Ectodermal cell (in vitro differentiated cells): Measurements from ENCODE around the gene PBX2.
"Not testable (repeated sequence)": the region's sequence is repeated elsewhere in the genome, so short reads cannot be mapped to it uniquely, and the experiment has no call there.

ENCODE experiments used
- H3K27ac ChIP-seq: 2 replicates; pipeline ENCODE4 v1.7.0; 2013; ENCODE audit warnings: mild to moderate bottlenecking, low read depth, low read length; ENCODE audit not compliant: insufficient read depth, poor library complexity, severe bottlenecking
- H3K27me3 ChIP-seq: 2 replicates; pipeline ENCODE4 v1.7.0; 2013; ENCODE audit warnings: mild to moderate bottlenecking, low read length; ENCODE audit not compliant: insufficient read depth, control insufficient read depth, poor library complexity, severe bottlenecking
- H3K36me3 ChIP-seq: one replicate; pipeline ENCODE4 v1.7.0; 2013; ENCODE audit warnings: low read length; ENCODE audit not compliant: control insufficient read depth, insufficient read depth
- H3K4me1 ChIP-seq: one replicate; pipeline ENCODE4 v1.7.0; 2013; ENCODE audit warnings: low read length; ENCODE audit not compliant: control insufficient read depth, insufficient read depth
- H3K4me3 ChIP-seq: 2 replicates; pipeline ENCODE4 v1.7.0; 2013; ENCODE audit warnings: low read depth, low read length, control low read depth; ENCODE audit not compliant: insufficient read depth
- H3K9me3 ChIP-seq: 2 replicates; pipeline ENCODE4 v1.7.0; 2013; ENCODE audit warnings: mild to moderate bottlenecking, low read length, moderate library complexity; ENCODE audit not compliant: control insufficient read depth
- WGBS, 2 experiments: methylation state at CpG; one replicate each; pipeline ENCODE4 v1.1.7; 2013; ENCODE audit warnings: missing lambda C conversion rate in 2 of 2; 5-methylcytosine and 5-hydroxymethylcytosine counted together

Gene PBX2

DNA sequence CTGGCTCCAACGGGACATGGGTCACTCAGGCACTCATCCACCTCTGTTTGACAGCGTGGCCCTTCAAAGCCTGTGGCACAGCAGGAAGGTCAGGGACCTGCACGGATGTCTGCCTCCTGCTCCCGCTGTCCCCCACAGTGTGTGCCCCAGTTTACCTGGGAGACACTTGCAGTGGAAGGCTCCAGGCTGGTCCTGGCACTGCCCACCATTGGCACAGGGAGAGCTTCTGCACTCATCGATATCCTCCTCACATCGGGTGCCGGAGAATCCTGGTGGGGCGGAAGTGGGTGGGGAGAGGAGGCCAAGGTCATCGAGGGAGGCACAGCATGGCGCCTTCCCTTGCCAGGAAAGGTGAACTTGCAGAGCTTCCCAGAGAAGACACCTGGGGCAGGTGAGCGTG lies 27.0 kb upstream of the PBX2 start:
- no peaks in the 10 kb centered on the region for H3K27me3 ChIP-seq
- no peaks in the 10 kb centered on the region for H3K4me1 ChIP-seq
- no peaks in the 10 kb centered on the region for H3K36me3 ChIP-seq
- no peak overlapping the region for H3K4me3 ChIP-seq
- H3K9me3 ChIP-seq: no peaks in the 10 kb centered on the region
- H3K27ac ChIP-seq: no peak overlapping the region
- 93 to 94% methylated on average over 11 of the region's 11 CpGs for WGBS, 2 experiments

DNA sequence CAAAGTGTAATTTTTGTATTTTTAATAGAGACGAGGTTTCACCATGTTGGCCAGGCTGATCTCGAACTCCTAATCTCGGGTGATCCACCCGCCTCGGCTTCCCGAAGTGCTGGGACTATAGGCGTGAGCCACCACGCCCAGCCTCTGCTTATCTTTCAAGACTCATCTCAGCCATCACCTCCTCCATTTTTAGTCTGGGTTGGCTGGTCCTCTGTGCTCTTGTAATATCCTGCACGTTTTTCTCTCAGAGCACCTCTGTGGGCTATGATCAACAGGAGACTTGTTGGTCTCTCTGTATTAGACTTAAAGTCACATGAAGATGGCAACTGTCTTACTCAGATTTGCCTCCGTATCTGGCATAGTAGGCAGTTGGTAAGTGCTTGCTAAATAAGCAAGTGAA lies 26.3 kb upstream of the PBX2 start:
- Histone ChIP-seq H3K4me1 (no peaks in the 10 kb centered on the region), H3K36me3 (no peaks in the 10 kb centered on the region), H3K27ac (no peak overlapping the region), H3K9me3 (no peaks in the 10 kb centered on the region), H3K4me3 (no peak overlapping the region), H3K27me3 (no peaks in the 10 kb centered on the region)
- 87 to 91% methylated on average over 10 of the region's 10 CpGs for WGBS, 2 experiments

- Histone ChIP-seq H3K4me3 (no peak overlapping the region), H3K9me3 (no peaks in the 10 kb centered on the region), H3K27me3 (no peaks in the 10 kb centered on the region), H3K4me1 (no peaks in the 10 kb centered on the region), H3K36me3 (no peaks in the 10 kb centered on the region), H3K27ac (no peak overlapping the region)
- WGBS, 2 experiments: 84 to 93% methylated on average over 4 of the region's 4 CpGs
Observed at GRCh38 chr6:32215617-32216016, 25.6 kb upstream of the PBX2 start.

GRCh38 chr6:32214126-32214525 lies 24.1 kb upstream of the PBX2 start:
- WGBS, 2 experiments: 80 to 82% methylated on average over 2 to 3 of the region's 3 CpGs
- H3K4me3 ChIP-seq: no peak overlapping the region
- H3K27ac ChIP-seq: no peak overlapping the region
- no peaks in the 10 kb centered on the region for H3K4me1 ChIP-seq
- no peaks in the 10 kb centered on the region for H3K9me3 ChIP-seq
- no peaks in the 10 kb centered on the region for H3K36me3 ChIP-seq
- H3K27me3 ChIP-seq: no peaks in the 10 kb centered on the region

GRCh38 chr6:32213649-32214048 lies 23.6 kb upstream of the PBX2 start:
- Histone ChIP-seq H3K4me1 (no peaks in the 10 kb centered on the region), H3K36me3 (no peaks in the 10 kb centered on the region), H3K27ac (no peak overlapping the region), H3K9me3 (no peaks in the 10 kb centered on the region), H3K27me3 (no peaks in the 10 kb centered on the region), H3K4me3 (no peak overlapping the region)
- 89 to 92% methylated on average over 6 of the region's 6 CpGs for WGBS, 2 experiments

DNA sequence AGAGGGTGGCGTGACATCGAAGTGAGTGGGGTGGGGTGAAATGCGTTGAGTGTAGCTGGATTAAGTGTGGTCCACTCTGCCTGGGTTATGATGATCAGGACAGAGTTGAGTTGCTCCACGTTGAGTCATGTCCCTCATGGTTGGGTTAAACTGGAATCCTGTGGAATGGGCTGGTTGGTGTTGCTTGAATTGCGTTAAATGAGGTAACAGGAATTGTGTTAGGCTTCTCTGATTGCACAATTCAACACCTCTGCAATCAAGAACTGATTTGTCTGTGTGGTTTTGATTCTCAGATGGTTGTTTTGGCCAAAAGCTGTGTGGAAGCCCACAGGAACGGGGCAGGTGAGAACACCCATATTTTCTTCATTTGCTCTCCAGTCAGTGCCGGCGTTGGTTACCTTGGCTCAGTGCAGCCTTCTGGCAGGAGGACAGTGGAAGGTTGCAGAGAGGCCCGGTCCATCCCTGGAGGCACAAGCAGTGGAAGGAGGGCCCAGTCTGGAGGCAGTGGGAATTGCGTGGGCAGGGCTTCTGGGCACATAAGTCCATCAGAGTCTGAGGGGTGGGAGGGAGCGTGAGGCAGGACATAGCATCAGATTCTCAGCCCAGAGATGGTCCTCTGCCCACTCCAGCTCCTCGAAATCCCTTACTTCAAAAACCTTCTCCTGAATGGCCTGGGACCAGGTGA lies 22.2 kb upstream of the PBX2 start:
- no peaks in the 10 kb centered on the region for H3K36me3 ChIP-seq
- H3K9me3 ChIP-seq: no peaks in the 10 kb centered on the region
- no peaks in the 10 kb centered on the region for H3K27me3 ChIP-seq
- no peak overlapping the region for H3K27ac ChIP-seq
- 89 to 90% methylated on average over 12 of the region's 12 CpGs for WGBS, 2 experiments
- no peaks in the 10 kb centered on the region for H3K4me1 ChIP-seq
- H3K4me3 ChIP-seq: no peak overlapping the region

DNA sequence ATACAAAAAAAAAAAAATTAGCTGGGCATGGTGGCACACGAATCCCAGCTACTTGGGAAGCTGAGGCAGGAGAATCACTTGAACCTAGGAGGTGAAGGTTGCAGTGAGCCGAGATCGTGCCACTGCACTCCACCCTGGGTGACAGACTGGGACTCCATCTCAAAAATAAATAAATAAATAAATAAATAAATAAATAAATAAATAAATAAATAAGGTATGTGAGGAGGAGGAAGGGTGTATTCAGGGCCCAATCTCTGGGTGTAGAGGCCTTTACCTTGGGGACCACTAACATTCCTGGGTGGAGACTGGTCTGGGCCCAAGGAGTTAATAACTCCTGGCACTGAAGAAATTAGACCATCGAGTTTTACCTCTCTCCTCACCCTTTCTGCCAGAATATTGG lies 21.4 kb upstream of the PBX2 start:
- not testable (repeated sequence) for H3K36me3 ChIP-seq, H3K4me3 ChIP-seq, H3K27ac ChIP-seq, H3K4me1 ChIP-seq, H3K9me3 ChIP-seq, H3K27me3 ChIP-seq
- 88 to 92% methylated on average over 3 to 4 of the region's 4 CpGs for WGBS, 2 experiments

DNA sequence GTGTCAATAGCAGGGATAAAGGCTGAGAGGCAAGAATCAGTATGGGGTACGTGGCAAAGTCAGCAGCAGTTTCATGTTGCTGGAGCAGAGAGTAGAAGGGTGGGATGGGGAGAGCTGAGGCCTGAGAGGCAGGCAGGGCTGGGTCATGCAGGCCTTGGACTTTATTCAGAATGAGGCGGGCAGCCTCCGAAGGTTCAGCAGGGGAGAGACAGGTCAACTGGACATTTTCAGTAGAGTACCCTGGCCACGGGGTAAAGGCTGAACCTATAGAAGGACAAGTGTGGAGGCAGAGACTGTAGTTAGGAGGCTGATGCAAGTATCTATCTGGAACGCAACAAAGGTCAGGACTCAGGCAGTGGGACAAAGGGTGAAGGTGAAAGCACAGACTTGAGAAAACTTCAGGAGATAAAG lies 20.2 kb upstream of the PBX2 start:
- 89 to 90% methylated on average over 5 of the region's 5 CpGs for WGBS, 2 experiments
- H3K4me1 ChIP-seq: no peaks in the 10 kb centered on the region
- H3K4me3 ChIP-seq: no peak overlapping the region
- no peaks in the 10 kb centered on the region for H3K36me3 ChIP-seq
- H3K27ac ChIP-seq: no peak overlapping the region
- no peaks in the 10 kb centered on the region for H3K9me3 ChIP-seq
- no peaks in the 10 kb centered on the region for H3K27me3 ChIP-seq

GRCh38 chr6:32208996-32209395 lies 19.0 kb upstream of the PBX2 start:
- H3K36me3 ChIP-seq: no peaks in the 10 kb centered on the region
- no peaks in the 10 kb centered on the region for H3K27me3 ChIP-seq
- no peak overlapping the region for H3K4me3 ChIP-seq
- 86% methylated on average over 1 of the region's 1 CpG for WGBS, 2 experiments
- no peaks in the 10 kb centered on the region for H3K4me1 ChIP-seq
- H3K27ac ChIP-seq: no peak overlapping the region
- no peaks in the 10 kb centered on the region for H3K9me3 ChIP-seq

DNA sequence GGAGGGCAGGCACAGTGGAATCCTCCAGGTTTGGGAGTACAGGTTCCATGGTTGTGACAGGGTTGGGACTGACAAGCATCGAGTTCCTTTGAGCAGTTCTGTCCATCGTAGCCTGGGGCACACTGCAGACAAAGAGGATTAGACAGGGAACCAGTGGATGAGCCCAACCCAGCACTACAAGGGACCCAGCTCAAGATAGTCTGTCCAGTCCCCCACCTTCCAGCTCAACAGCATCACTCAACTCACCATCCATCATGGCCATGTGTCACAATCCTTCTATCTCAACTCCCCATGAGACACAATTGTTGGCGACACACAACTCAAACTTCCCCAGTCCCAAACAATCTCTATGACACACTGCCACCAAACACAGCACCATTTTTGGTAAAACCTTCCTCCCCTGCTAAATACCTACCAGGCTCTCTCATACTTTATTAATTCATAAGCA lies 14.3 kb upstream of the PBX2 start:
- Histone ChIP-seq H3K4me1 (peaks cover 6% of the 10 kb centered on the region), H3K36me3 (no peaks in the 10 kb centered on the region), H3K27me3 (no peaks in the 10 kb centered on the region), H3K27ac (no peak overlapping the region), H3K4me3 (no peak overlapping the region), H3K9me3 (no peaks in the 10 kb centered on the region)
- WGBS, 2 experiments: 89 to 91% methylated on average over 3 of the region's 3 CpGs
